HuH-7.5 (cell line): ENCODE measurements around the gene PRKG1.
"Not testable (repeated sequence)": the region's sequence is repeated elsewhere in the genome, so short reads cannot be mapped to it uniquely, and the experiment has no call there.

ENCODE experiments used
- DNase-seq: peaks from one replicate; pipeline ENCODE4 v3.0.0; 2011; ENCODE audit warnings: low spot score

PRKG1 gene

DNA sequence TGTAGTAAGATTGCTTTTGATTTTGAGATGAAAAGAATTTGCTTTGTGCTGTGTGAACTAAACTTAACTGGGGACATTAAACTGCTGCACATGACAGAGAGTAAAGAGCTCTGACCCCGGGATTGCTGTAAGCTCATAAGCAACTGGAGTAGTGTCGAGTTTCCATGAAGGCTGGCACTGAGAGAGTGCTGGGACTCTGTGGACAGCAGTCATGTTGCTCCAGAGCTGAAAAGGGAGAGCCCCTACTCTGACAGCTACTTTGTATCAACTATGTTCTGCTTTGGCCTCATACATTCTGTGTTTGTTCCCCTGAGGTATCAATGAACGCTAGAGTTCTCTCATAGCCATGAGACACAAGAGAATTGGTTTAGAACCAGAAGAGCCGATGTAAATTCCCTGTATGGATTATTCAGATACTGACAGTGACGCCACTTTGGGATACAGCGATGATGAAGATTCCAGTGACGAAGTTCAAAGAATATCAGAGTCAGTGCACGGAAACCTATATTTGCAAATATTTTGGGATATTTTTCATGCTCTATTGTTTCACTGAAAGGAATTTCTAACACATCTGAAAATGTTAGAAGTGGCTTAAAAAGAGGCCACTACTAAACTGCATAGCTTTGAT is 1053.9 kb downstream of the PRKG1 start:
- DNase-seq = no peak

DNA sequence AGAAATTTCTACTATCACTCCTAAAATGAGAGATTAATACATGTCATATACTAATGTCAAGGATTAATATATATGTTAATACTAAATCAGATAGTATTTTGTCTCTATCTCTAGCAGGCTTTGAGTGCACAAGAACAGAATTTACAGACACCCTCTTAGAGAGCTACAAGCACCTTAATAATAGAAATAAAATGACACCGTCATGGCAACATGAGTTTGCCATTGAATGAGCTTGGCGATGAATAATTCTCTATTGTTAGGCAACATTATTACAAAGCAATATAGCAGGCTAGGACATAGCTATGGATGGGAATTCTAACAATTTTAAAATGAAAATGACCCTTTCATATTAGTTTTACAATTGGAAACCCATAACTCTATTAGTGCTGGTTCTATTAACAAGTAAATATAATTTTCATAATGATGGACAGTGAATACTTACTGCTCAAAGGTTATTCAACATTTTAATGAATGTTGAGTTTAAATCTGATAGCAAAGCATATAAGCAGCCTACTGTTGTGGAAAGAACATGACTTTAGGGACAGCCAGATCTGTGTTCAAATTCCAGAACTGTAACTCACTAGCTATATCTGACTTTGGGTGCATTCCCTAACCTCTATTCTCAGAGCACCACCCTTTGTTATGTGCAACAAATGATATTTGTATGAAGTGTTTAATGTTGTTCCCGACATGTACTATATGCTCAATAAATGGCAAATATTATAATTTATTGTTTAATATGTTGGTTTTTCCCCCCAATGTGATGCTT is 1055.3 kb downstream of the PRKG1 start:
- DNase-seq = no peak

DNA sequence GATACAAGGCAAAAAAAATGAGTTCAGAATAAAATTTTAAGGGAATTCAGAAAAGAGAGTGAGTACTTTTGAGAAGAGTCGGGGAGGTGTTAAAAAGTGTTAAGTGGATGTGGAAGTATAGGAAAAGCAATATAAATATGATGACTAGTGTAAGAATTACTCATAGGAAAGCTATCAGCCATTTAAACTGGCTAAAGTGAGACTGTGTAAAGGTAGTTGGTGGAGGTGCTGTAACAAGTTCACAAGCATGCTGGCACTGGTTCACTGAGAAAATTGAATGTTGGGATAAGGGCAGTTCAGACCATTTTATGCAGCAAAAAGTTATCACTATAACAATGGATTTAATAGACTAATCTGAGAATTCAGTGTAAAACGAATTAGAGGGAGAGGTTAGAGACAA is 1060.8 kb downstream of the PRKG1 start:
- DNase-seq = no peak

DNA sequence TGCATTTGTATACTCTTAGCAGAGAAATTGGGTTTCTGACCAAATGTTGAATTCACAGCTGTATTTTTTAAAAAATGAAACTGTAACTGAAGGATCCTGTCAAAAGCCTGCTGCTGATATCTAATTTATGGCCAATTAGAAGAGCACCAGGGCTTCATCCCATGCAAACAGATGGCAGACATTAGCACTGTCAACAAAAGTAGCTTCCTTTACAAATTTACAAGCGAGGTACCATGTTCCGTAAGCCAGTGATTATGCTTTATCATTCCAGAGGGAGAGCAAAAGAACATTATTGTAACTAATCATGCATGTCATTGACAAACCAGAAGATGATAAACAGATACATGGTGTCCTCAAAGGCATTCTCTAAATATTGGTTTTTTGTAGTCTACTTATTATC is 1062.6 kb downstream of the PRKG1 start:
- DNase-seq = no peak

GRCh38 chr10:52143338-52143737 is 1069.1 kb downstream of the PRKG1 start:
- no peak for DNase-seq

GRCh38 chr10:52145636-52146035 is 1071.3 kb downstream of the PRKG1 start:
- no peak for DNase-seq

DNA sequence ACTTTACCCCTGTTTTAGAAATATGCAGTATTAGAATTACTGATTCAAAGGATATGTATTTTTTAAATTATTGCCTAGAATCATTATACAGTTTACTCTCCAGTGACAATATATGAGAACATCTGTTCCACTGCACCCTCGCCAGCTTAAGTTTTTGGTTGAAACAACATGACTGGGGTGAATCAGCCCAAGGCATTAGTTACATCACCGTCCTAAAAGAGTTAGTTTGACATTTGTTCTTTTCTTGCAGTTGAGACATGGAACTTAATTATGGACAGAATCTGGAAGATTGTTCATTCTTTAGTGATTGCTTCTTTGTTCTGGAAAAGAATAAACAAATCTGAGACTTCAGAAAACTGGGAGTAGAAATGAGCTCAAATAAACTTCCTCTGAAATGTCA is 1072.5 kb downstream of the PRKG1 start:
- DNase-seq = no peak

DNA sequence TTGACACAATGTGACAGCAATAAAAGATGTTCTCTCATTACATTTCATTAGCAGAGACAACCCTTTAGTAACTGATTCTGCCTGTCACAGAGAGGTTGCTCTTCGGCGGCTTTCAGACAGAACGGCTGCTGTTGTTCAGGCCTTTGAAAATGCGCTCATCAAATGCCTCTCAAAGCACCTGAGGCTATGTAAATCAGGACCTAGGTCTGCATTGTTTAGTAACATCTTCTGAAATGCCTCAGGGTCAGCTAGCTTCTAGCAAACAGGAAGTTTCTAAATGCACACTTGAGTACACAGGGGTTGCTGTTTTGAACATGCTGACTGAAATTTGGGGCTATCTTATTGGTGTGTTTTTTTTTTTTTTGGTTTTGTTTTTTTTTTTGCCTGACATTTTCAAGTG is 1096.5 kb downstream of the PRKG1 start:
- no peak for DNase-seq

DNA sequence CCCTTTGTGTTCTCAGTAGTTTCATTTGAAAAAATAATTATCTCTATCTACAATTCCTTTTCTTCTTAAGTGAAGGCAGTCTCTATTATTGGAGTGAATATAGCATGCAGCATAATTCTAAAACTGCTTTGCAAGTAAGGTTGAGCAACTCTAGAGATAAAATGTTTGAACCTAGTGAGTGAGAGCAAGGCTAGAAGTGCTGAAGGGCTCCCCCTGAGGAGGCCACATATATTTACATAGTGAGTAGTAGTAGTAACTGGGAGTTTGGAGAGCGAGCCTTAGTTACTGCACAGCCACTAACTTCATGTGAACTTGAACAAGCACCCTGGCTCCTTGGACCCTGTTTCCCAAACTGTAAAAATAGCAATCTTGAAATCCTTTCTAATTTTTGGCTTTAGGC is 1098.3 kb downstream of the PRKG1 start:
- no peak for DNase-seq

GRCh38 chr10:52185256-52185655 is 1111.0 kb downstream of the PRKG1 start:
- no peak for DNase-seq

- no peak for DNase-seq
These were observed 1113.4 kb downstream of the PRKG1 start for GRCh38 chr10:52187521-52188258.

- no peak for DNase-seq
These were observed 1116.8 kb downstream of the PRKG1 start for GRCh38 chr10:52191049-52191448.

DNA sequence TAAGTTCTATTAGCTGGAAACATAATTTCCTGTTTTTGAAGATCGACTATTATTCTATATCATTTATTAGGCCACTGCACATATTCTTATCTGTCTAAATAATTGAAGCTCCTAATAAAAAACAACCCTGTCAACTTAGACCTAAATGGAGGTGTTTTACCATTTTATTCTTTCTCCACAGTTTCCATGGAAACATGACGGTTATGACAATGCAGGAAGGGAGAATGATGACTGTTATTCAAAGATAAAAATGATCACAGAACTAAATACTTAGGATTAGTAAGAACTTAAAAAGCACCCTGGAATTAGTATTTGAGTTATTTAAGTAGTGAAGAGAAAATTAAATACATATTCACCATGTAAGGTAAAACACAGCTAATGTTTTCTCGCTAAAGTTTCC is 1119.9 kb downstream of the PRKG1 start:
- no peak for DNase-seq

DNA sequence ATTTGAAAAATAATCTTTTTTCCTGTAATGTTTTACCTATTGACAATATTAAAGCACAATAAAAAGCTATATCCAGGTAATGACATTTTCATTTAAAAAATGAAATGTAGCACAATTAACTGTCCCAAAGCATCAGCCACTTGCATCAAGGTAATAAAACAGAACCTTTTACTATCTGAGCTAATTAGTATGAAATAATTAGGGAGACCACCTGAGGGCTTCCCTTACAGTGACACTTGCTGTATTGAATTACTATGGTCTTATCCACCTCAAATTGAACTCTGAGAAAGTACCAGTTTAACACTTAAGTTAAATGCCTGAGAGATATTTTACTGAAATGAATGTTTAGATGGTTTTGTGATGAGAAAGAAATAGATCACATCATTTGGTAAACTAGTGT is 1120.4 kb downstream of the PRKG1 start:
- DNase-seq = no peak

GRCh38 chr10:52197098-52197497 is 1122.8 kb downstream of the PRKG1 start:
- DNase-seq = no peak

GRCh38 chr10:52198540-52198939 is 1124.3 kb downstream of the PRKG1 start:
- no peak for DNase-seq

- DNase-seq = not testable (repeated sequence)
These were observed 1130.6 kb downstream of the PRKG1 start for GRCh38 chr10:52204906-52205305.

GRCh38 chr10:52208365-52208764 is 1134.1 kb downstream of the PRKG1 start:
- no peak for DNase-seq

DNA sequence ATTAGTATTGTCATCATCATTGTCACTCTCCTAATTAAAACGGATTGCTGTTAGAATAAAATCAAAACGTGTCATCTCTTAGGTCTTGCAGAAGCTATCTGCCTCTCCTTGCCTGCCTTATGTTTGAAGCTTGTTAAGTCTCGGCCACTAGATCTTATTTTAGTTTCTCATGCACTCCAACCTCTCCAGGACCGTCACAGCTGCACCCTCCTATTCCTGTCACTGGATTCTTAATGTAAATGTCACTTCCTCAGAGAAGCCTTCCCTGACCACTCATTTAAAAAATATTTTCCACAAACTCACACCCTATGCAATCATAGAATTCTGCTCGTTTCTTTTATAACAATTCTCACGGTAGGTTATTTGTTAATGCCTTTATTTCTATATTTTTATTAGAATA is 1135.9 kb downstream of the PRKG1 start:
- DNase-seq = no peak

- DNase-seq = no peak
These were observed 1137.8 kb downstream of the PRKG1 start for GRCh38 chr10:52212062-52212461.

- DNase-seq = no peak
These were observed 1138.5 kb downstream of the PRKG1 start for GRCh38 chr10:52212802-52213201.

DNA sequence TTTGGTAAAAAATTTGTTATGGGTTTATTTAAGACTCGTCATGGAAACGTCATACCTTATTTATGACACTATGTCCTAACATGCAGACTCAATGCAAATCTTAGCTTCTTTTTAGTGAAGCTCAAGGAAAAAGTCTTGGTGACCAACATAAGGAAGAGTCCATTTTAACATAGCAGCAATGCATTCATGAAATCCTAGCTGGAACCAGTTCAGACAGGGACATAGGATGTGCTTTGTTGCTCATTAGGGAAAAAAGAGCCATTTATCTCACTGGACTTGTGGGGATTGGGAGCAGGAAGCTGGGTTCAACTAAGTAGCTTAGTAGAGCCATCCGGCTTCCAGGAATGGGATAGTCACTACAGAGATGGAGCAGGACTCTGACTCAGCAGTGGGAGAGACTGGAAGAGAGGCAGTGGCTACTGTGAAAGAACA is 1139.0 kb downstream of the PRKG1 start:
- DNase-seq = no peak

- DNase-seq = no peak
These were observed 1141.6 kb downstream of the PRKG1 start for GRCh38 chr10:52215745-52216361.
